ENCODE measurements around the gene SPATC1L. TPM values are rescaled to one million over a fixed set of nuclear protein-coding genes. Genes with fewer than 3 reads are reported as not detected.

The SPATC1L gene
- total RNA-seq, 2 experiments from 2014 or later, result 4.2 to 4.8 TPM

- ATAC-seq (no peak), DNase-seq (peak; percentile 39)
- Mint-ChIP-seq H3K4me1 (no peaks in the 10 kb centered on the region), H3K27me3 (no peaks in the 10 kb centered on the region), H3K27ac (no peak within 1 kb of the TSS), H3K4me3 (no peak within 1 kb of the TSS), H3K36me3 (no peaks in the 10 kb centered on the region), H3K9me3 (ENCODE audit: low read depth) (no peaks in the 10 kb centered on the region)
- CTCF ChIA-PET, result no interaction called here
Observed at GRCh38 chr21:46155514-46156377, 28.5 kb downstream of the SPATC1L start, which contains the start of gene FTCD. Gene FTCD, minus strand, starts transcription at chr21:46155579. Its CDS starts 56 bp downstream, at chr21:46155523.

GRCh38 chr21:46154955-46155513 lies 29.2 kb downstream of the SPATC1L start:
- no peak overlapping the region for H3K27ac Mint-ChIP-seq
- H3K9me3 Mint-ChIP-seq (ENCODE audit: low read depth), result no peaks in the 10 kb centered on the region
- ATAC-seq, result no peak
- no peaks in the 10 kb centered on the region for H3K27me3 Mint-ChIP-seq
- CTCF ChIA-PET, result no interaction called here
- no peaks in the 10 kb centered on the region for H3K36me3 Mint-ChIP-seq
- H3K4me1 Mint-ChIP-seq, result no peaks in the 10 kb centered on the region
- peak; percentile 32 for DNase-seq
- no peak overlapping the region for H3K4me3 Mint-ChIP-seq

- Mint-ChIP-seq H3K4me3 (no peak overlapping the region), H3K9me3 (ENCODE audit: low read depth) (no peaks in the 10 kb centered on the region)
Observed at GRCh38 chr21:46154155-46154954, 29.9 kb downstream of the SPATC1L start.

GRCh38 chr21:46153247-46154154 lies 30.8 kb downstream of the SPATC1L start:
- H3K27ac Mint-ChIP-seq, result no peak overlapping the region
- H3K27me3 Mint-ChIP-seq, result no peaks in the 10 kb centered on the region
- peak; percentile 50 for DNase-seq
- ATAC-seq, result peak; percentile 38
- H3K36me3 Mint-ChIP-seq, result no peaks in the 10 kb centered on the region
- CTCF ChIA-PET, result interaction anchor here (0.8 to 1.7 kb wide), 6 partner anchors 8 to 169 kb away, joined by 3 to 12 read pairs (median 3); partner anchors contain the start of gene MCM3AP
- H3K9me3 Mint-ChIP-seq (ENCODE audit: low read depth), result no peaks in the 10 kb centered on the region
- no peak overlapping the region for H3K4me3 Mint-ChIP-seq
- no peaks in the 10 kb centered on the region for H3K4me1 Mint-ChIP-seq

More at GRCh38 chr21:46154155-46154954, 29.9 kb downstream of the SPATC1L start:
- CTCF ChIA-PET, result interaction anchor here (1.7 kb wide), 1 partner anchor 11 kb away, joined by 12 read pairs; no protein-coding TSS in a partner anchor
- Mint-ChIP-seq H3K27me3 (no peaks in the 10 kb centered on the region), H3K36me3 (no peaks in the 10 kb centered on the region), H3K27ac (no peak overlapping the region), H3K4me1 (no peaks in the 10 kb centered on the region)
- ATAC-seq (no peak), DNase-seq (peak; percentile 37)

GRCh38 chr21:46152927-46153246 lies 31.4 kb downstream of the SPATC1L start:
- DNase-seq (no peak), ATAC-seq (no peak)
- CTCF ChIA-PET, result interaction anchor here (0.9 to 1.7 kb wide), 5 partner anchors 8 to 169 kb away, joined by 3 to 12 read pairs (median 3); no protein-coding TSS in a partner anchor
- Mint-ChIP-seq H3K27me3 (no peaks in the 10 kb centered on the region), H3K4me3 (no peak overlapping the region), H3K9me3 (ENCODE audit: low read depth) (no peaks in the 10 kb centered on the region), H3K27ac (no peak overlapping the region), H3K4me1 (no peaks in the 10 kb centered on the region), H3K36me3 (no peaks in the 10 kb centered on the region)

- CTCF ChIA-PET, result interaction anchor here (1.0 to 1.7 kb wide), 3 partner anchors 9 to 131 kb away, joined by 3 to 12 read pairs (median 3); no protein-coding TSS in a partner anchor
- DNase-seq (peak; percentile 23), ATAC-seq (no peak)
- Mint-ChIP-seq H3K9me3 (ENCODE audit: low read depth) (no peaks in the 10 kb centered on the region), H3K4me1 (no peaks in the 10 kb centered on the region), H3K27me3 (no peaks in the 10 kb centered on the region), H3K27ac (no peak overlapping the region), H3K4me3 (no peak overlapping the region), H3K36me3 (no peaks in the 10 kb centered on the region)
Observed at GRCh38 chr21:46151989-46152926, 32.0 kb downstream of the SPATC1L start.

- Mint-ChIP-seq H3K9me3 (ENCODE audit: low read depth) (no peaks in the 10 kb centered on the region), H3K4me1 (no peaks in the 10 kb centered on the region), H3K4me3 (no peak overlapping the region), H3K27ac (no peak overlapping the region), H3K36me3 (no peaks in the 10 kb centered on the region), H3K27me3 (no peaks in the 10 kb centered on the region)
- ATAC-seq, result no peak
- CTCF ChIA-PET, result no interaction called here
- peak; percentile 32 for DNase-seq
Observed at GRCh38 chr21:46151261-46151988, 32.8 kb downstream of the SPATC1L start.

GRCh38 chr21:46150491-46151121 lies 33.7 kb downstream of the SPATC1L start:
- no peaks in the 10 kb centered on the region for H3K27me3 Mint-ChIP-seq
- H3K27ac Mint-ChIP-seq, result no peak overlapping the region
- no peaks in the 10 kb centered on the region for H3K36me3 Mint-ChIP-seq
- H3K4me3 Mint-ChIP-seq, result no peak overlapping the region
- no peaks in the 10 kb centered on the region for H3K4me1 Mint-ChIP-seq
- CTCF ChIA-PET, result interaction anchor here (0.6 kb wide), 1 partner anchor 423 kb away, joined by 3 read pairs; no protein-coding TSS in a partner anchor
- peak; percentile 26 for DNase-seq
- H3K9me3 Mint-ChIP-seq (ENCODE audit: low read depth), result no peaks in the 10 kb centered on the region
- ATAC-seq, result no peak

GRCh38 chr21:46150073-46150472 lies 34.2 kb downstream of the SPATC1L start:
- CTCF ChIA-PET, result interaction anchor here (0.6 kb wide), 1 partner anchor 424 kb away, joined by 3 read pairs; no protein-coding TSS in a partner anchor
- Mint-ChIP-seq H3K27me3 (no peaks in the 10 kb centered on the region), H3K4me1 (no peaks in the 10 kb centered on the region), H3K9me3 (ENCODE audit: low read depth) (no peaks in the 10 kb centered on the region), H3K27ac (no peak overlapping the region), H3K36me3 (no peaks in the 10 kb centered on the region), H3K4me3 (no peak overlapping the region)
- DNase-seq (no peak), ATAC-seq (no peak)

GRCh38 chr21:46149205-46149901 lies 34.9 kb downstream of the SPATC1L start:
- no peak overlapping the region for H3K4me3 Mint-ChIP-seq
- H3K36me3 Mint-ChIP-seq, result no peaks in the 10 kb centered on the region
- H3K27ac Mint-ChIP-seq, result no peak overlapping the region
- DNase-seq (no peak), ATAC-seq (no peak)
- no peaks in the 10 kb centered on the region for H3K9me3 Mint-ChIP-seq (ENCODE audit: low read depth)
- no peaks in the 10 kb centered on the region for H3K27me3 Mint-ChIP-seq
- CTCF ChIA-PET, result no interaction called here
- H3K4me1 Mint-ChIP-seq, result peaks cover 3% of the 10 kb centered on the region
